Measurements from ENCODE around the gene INPP5F.

Gene INPP5F

GRCh38 chr10:119725828-119726675 lies at the start of gene INPP5F:
INPP5F (plus strand) TSS chr10:119726050; CDS start chr10:119726263, 213 bp downstream.
- peak; percentile 88 for DNase-seq (ENCODE audit: low read depth, low spot score)
- H3K4me1 ChIP-seq (ENCODE audit: insufficient read depth, insufficient read length): peaks cover 3% of the 10 kb centered on the region
- peak within 1 kb of the TSS; percentile 90 for H3K9ac ChIP-seq (ENCODE audit: insufficient read length, low read depth)
- H3K27me3 ChIP-seq (ENCODE audit: insufficient read depth, insufficient read length): no peaks in the 10 kb centered on the region
- H3K4me3 ChIP-seq (ENCODE audit: insufficient read length, low read depth): peak within 1 kb of the TSS; percentile 76
- no peak for TF ChIP-seq YY1 (IDR thresholded peaks at IDR 0.05; ENCODE audit: insufficient read depth, insufficient read length)
- no peak for TF ChIP-seq ZNF274 (IDR thresholded peaks at IDR 0.05; ENCODE audit: low read depth, low read length)
- TF ChIP-seq SUZ12 (IDR thresholded peaks at IDR 0.05; ENCODE audit: extremely low read depth, insufficient read depth, insufficient read length): no peak
- peaks cover 3% of the 10 kb centered on the region for H3K36me3 ChIP-seq (ENCODE audit: insufficient read depth, insufficient read length, low read length)
- no peaks in the 10 kb centered on the region for H3K9me3 ChIP-seq (ENCODE audit: insufficient read depth, low read length)

- no peaks in the 10 kb centered on the region for H3K4me1 ChIP-seq (ENCODE audit: insufficient read depth, insufficient read length)
- no peak overlapping the region for H3K9ac ChIP-seq (ENCODE audit: insufficient read length, low read depth)
- TF ChIP-seq SUZ12 (IDR thresholded peaks at IDR 0.05; ENCODE audit: extremely low read depth, insufficient read depth, insufficient read length) (no peak), YY1 (IDR thresholded peaks at IDR 0.05; ENCODE audit: insufficient read depth, insufficient read length) (no peak), ZNF274 (IDR thresholded peaks at IDR 0.05; ENCODE audit: low read depth, low read length) (no peak)
Measured at GRCh38 chr10:119677126-119677525, 48.7 kb upstream of the INPP5F start.

GRCh38 chr10:119677904-119678755 lies 47.7 kb upstream of the INPP5F start:
- H3K27me3 ChIP-seq (ENCODE audit: insufficient read depth, insufficient read length): no peaks in the 10 kb centered on the region
- H3K9me3 ChIP-seq (ENCODE audit: insufficient read depth, low read length): no peaks in the 10 kb centered on the region; the same call in 1 of the 2 replicates
- H3K9ac ChIP-seq (ENCODE audit: insufficient read length, low read depth): no peak overlapping the region
- TF ChIP-seq SUZ12 (IDR thresholded peaks at IDR 0.05; ENCODE audit: extremely low read depth, insufficient read depth, insufficient read length) (no peak), YY1 (IDR thresholded peaks at IDR 0.05; ENCODE audit: insufficient read depth, insufficient read length) (no peak), ZNF274 (IDR thresholded peaks at IDR 0.05; ENCODE audit: low read depth, low read length) (no peak)
- DNase-seq (ENCODE audit: low read depth, low spot score): no peak
- H3K4me1 ChIP-seq (ENCODE audit: insufficient read depth, insufficient read length): no peaks in the 10 kb centered on the region
- H3K4me3 ChIP-seq (ENCODE audit: insufficient read length, low read depth): no peak overlapping the region
- peaks cover 44% of the 10 kb centered on the region for H3K36me3 ChIP-seq (ENCODE audit: insufficient read depth, insufficient read length, low read length)

More at GRCh38 chr10:119677126-119677525, 48.7 kb upstream of the INPP5F start:
- no peaks in the 10 kb centered on the region for H3K27me3 ChIP-seq (ENCODE audit: insufficient read depth, insufficient read length)
- H3K36me3 ChIP-seq (ENCODE audit: insufficient read depth, insufficient read length, low read length): peaks cover 54% of the 10 kb centered on the region
- no peaks in the 10 kb centered on the region; the same call in 1 of the 2 replicates for H3K9me3 ChIP-seq (ENCODE audit: insufficient read depth, low read length)
- no peak overlapping the region for H3K4me3 ChIP-seq (ENCODE audit: insufficient read length, low read depth)
- no peak for DNase-seq (ENCODE audit: low read depth, low spot score)

GRCh38 chr10:119679480-119679829 lies 46.4 kb upstream of the INPP5F start:
- H3K36me3 ChIP-seq (ENCODE audit: insufficient read depth, insufficient read length, low read length): peaks cover 32% of the 10 kb centered on the region
- H3K9me3 ChIP-seq (ENCODE audit: insufficient read depth, low read length): no peaks in the 10 kb centered on the region; the same call in 1 of the 2 replicates
- TF ChIP-seq YY1 (IDR thresholded peaks at IDR 0.05; ENCODE audit: insufficient read depth, insufficient read length) (no peak), SUZ12 (IDR thresholded peaks at IDR 0.05; ENCODE audit: extremely low read depth, insufficient read depth, insufficient read length) (no peak), ZNF274 (IDR thresholded peaks at IDR 0.05; ENCODE audit: low read depth, low read length) (no peak)
- DNase-seq (ENCODE audit: low read depth, low spot score): no peak
- no peak overlapping the region for H3K4me3 ChIP-seq (ENCODE audit: insufficient read length, low read depth)
- no peaks in the 10 kb centered on the region for H3K4me1 ChIP-seq (ENCODE audit: insufficient read depth, insufficient read length)
- H3K9ac ChIP-seq (ENCODE audit: insufficient read length, low read depth): no peak overlapping the region
- no peaks in the 10 kb centered on the region for H3K27me3 ChIP-seq (ENCODE audit: insufficient read depth, insufficient read length)

GRCh38 chr10:119680050-119680449 lies 45.8 kb upstream of the INPP5F start:
- no peak for DNase-seq (ENCODE audit: low read depth, low spot score)

GRCh38 chr10:119680650-119681081 lies 45.2 kb upstream of the INPP5F start:
- Histone ChIP-seq H3K36me3 (ENCODE audit: insufficient read depth, insufficient read length, low read length) (peaks cover 27% of the 10 kb centered on the region), H3K9ac (ENCODE audit: insufficient read length, low read depth) (no peak overlapping the region), H3K27me3 (ENCODE audit: insufficient read depth, insufficient read length) (no peaks in the 10 kb centered on the region), H3K9me3 (ENCODE audit: insufficient read depth, low read length) (no peaks in the 10 kb centered on the region; the same call in 1 of the 2 replicates), H3K4me3 (ENCODE audit: insufficient read length, low read depth) (no peak overlapping the region), H3K4me1 (ENCODE audit: insufficient read depth, insufficient read length) (no peaks in the 10 kb centered on the region)
- TF ChIP-seq ZNF274 (IDR thresholded peaks at IDR 0.05; ENCODE audit: low read depth, low read length) (no peak), YY1 (IDR thresholded peaks at IDR 0.05; ENCODE audit: insufficient read depth, insufficient read length) (no peak)
- no peak for DNase-seq (ENCODE audit: low read depth, low spot score)

More at GRCh38 chr10:119680050-119680449, 45.8 kb upstream of the INPP5F start:
- Histone ChIP-seq H3K9ac (ENCODE audit: insufficient read length, low read depth) (no peak overlapping the region), H3K27me3 (ENCODE audit: insufficient read depth, insufficient read length) (no peaks in the 10 kb centered on the region), H3K4me3 (ENCODE audit: insufficient read length, low read depth) (no peak overlapping the region), H3K36me3 (ENCODE audit: insufficient read depth, insufficient read length, low read length) (peaks cover 32% of the 10 kb centered on the region), H3K9me3 (ENCODE audit: insufficient read depth, low read length) (no peaks in the 10 kb centered on the region; the same call in 1 of the 2 replicates), H3K4me1 (ENCODE audit: insufficient read depth, insufficient read length) (no peaks in the 10 kb centered on the region)
- TF ChIP-seq SUZ12 (IDR thresholded peaks at IDR 0.05; ENCODE audit: extremely low read depth, insufficient read depth, insufficient read length) (no peak), YY1 (IDR thresholded peaks at IDR 0.05; ENCODE audit: insufficient read depth, insufficient read length) (no peak), ZNF274 (IDR thresholded peaks at IDR 0.05; ENCODE audit: low read depth, low read length) (no peak)

Measured in NT2/D1 (cell line).